Tibial nerve (tissue), 4 donors: ENCODE measurements around the gene RHEX. TPM values are rescaled to one million over a fixed set of nuclear protein-coding genes. Genes with fewer than 3 reads are reported as not detected.

Source experiments
- DNase-seq, 2 donors: peaks; one replicate each; pipeline ENCODE4 v3.0.0-alpha.2; 2019; ENCODE audit warnings: low spot score in 2 of 2
- H3K27ac ChIP-seq, 4 donors: fragments of 200-600 bp; sonication (generic) in 3 of 4; one replicate each; pipeline ENCODE4 v1.5.1; 2017 to 2019; ENCODE audit warnings: mild to moderate bottlenecking in 1 of 4
- H3K27me3 ChIP-seq, 2 donors: fragments of 200-600 bp; sonication (generic) in 1 of 2; one replicate each; pipeline versions ENCODE4 v1.5.1 to v1.6.0; 2017 to 2019
- H3K36me3 ChIP-seq, 3 donors: fragments of 200-600 bp; sonication (generic); one replicate each; pipeline ENCODE4 v1.5.1; 2018 to 2019
- H3K4me1 ChIP-seq, 4 donors: fragments of 200-600 bp; sonication (generic) in 3 of 4; one replicate each; pipeline ENCODE4 v1.5.1; 2017 to 2019
- H3K4me3 ChIP-seq, 4 donors: fragments of 200-600 bp; sonication (generic) in 3 of 4; one replicate each; pipeline ENCODE4 v1.5.1; 2017 to 2019; ENCODE audit warnings: mild to moderate bottlenecking in 1 of 4, moderate library complexity in 1 of 4
- H3K9me3 ChIP-seq, 4 donors: fragments of 200-600 bp; sonication (generic) in 3 of 4; one replicate each; pipeline ENCODE4 v1.5.1; 2017 to 2019
- CTCF ChIP-seq, 5 experiments: fragments of 200-600 bp in 3 of 5; fragments of 450-650 bp in 2 of 5; sonication (generic) in 3 of 5; IDR thresholded peaks; one replicate each; pipeline ENCODE4 v1.5.1; 2016 to 2019; ENCODE audit warnings: antibody characterized with exemption in 5 of 5, mild to moderate bottlenecking in 3 of 5, moderate library complexity in 2 of 5
- EP300 ChIP-seq, 2 donors: sonication (generic); formaldehyde crosslinking; IDR thresholded peaks; one replicate each; pipeline ENCODE4 v1.6.1; 2017; ENCODE audit warnings: antibody characterized with exemption in 2 of 2, mild to moderate bottlenecking in 1 of 2
- POLR2A ChIP-seq, 2 donors: fragments of 450-650 bp; IDR thresholded peaks; one replicate each; pipeline ENCODE4 v1.6.1; 2017; ENCODE audit warnings: antibody characterized with exemption in 2 of 2, mild to moderate bottlenecking in 2 of 2, moderate library complexity in 2 of 2
- WGBS, 2 donors: methylation state at CpG; one replicate each; pipeline ENCODE4 v1.1.5; 2018; 5-methylcytosine and 5-hydroxymethylcytosine counted together
- total RNA-seq, 4 donors: library from RNA; depleted of rRNA; stranded (reverse); fragments of >200 nt; gene quantifications; one replicate each; pipeline ENCODE4 v1.1.0, GENCODE V29; 2016

Gene RHEX
- total RNA-seq, 4 donors from 2014 or later: 1.2 to 4.8 TPM; not detected in 2

DNA sequence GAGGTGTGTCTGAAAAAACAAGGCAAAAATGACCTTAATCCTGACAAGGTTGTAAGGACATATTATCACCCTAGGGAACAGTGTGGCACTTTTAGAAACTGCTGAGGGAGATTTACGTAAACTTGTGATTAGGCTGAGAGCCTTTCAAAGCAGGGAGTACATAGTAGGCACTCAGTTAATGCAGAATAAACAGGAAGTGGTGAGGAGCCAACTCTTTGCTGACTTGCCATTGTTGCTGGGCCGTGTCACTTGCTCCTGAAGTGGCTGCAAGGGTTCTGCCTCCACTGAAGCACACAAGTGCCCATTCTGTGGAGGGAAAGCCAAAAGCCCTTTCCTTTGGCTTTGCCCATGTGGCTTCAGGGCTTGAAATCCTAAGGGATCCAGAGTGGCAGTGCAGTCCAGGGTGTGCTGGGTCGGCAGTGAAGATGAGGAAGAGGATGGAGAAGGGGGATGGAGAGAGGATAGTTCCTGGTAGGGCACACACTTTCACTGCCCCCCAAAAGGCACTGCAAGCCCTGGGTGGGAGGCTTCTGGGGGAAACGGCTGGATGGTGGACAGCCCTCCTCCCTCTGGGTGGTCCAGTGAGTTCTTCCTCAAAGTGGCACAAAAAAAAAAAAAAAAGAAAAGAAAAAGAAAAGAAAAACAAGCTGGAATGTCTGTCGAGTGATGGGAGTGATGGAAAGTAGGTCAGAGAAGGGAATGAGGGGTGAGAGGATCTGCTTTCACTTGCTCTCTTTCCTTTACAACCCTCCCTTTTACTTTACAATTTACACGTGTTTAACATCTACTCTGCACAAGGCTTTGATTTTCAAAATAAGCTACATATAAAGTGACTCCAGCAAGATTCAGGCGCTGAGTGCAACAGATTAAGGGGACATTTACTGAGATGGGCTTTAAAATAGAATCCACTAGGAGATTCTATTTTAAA, 13.7 kb upstream of the RHEX start:
- H3K27ac ChIP-seq: no peak overlapping the region
- H3K4me1 ChIP-seq: no peaks in the 10 kb centered on the region
- no peak overlapping the region for H3K4me3 ChIP-seq
- DNase-seq: no peak
- TF ChIP-seq POLR2A (IDR thresholded peaks at IDR 0.05): no peak
- TF ChIP-seq EP300 (IDR thresholded peaks at IDR 0.05): no peak
- TF ChIP-seq CTCF (IDR thresholded peaks at IDR 0.05): no peak
- peaks cover 0 to 39% of the 10 kb centered on the region in 2 donors for H3K27me3 ChIP-seq
- no peaks in the 10 kb centered on the region for H3K36me3 ChIP-seq
- whole genome bisulfite sequencing, 2 donors: 35 to 41% methylated on average over 7 of the region's 7 CpGs
- H3K9me3 ChIP-seq: no peaks in the 10 kb centered on the region

DNA sequence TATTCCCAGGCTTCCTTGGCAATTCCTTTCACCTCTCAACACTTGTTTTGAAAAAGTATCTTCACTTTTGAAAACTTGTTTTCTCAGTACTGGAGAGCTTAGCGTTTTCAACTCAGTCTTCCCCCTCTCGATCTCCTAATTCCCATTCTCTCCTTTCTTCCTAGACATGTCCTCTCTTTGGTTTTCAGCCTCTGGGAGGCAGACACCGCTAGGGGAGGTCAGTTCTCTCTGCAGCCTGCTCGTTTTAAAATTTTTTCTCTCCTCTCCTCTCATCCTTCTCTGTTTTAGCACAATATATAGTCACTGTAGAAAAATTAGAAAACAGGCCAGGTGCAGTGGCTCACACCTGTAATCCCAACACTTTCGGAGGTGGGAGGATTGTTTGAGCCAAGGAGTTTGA, 12.6 kb upstream of the RHEX start:
- no peaks in the 10 kb centered on the region for H3K4me1 ChIP-seq
- H3K27me3 ChIP-seq: peaks cover 0 to 32% of the 10 kb centered on the region in 2 donors
- no peak overlapping the region for H3K4me3 ChIP-seq
- H3K27ac ChIP-seq: no peak overlapping the region
- no peak for TF ChIP-seq POLR2A (IDR thresholded peaks at IDR 0.05)
- no peak for TF ChIP-seq EP300 (IDR thresholded peaks at IDR 0.05)
- no peak for TF ChIP-seq CTCF (IDR thresholded peaks at IDR 0.05)
- no peak for DNase-seq
- WGBS, 2 donors: 50 to 65% methylated on average over 5 of the region's 5 CpGs
- no peaks in the 10 kb centered on the region for H3K9me3 ChIP-seq
- H3K36me3 ChIP-seq: no peaks in the 10 kb centered on the region

DNA sequence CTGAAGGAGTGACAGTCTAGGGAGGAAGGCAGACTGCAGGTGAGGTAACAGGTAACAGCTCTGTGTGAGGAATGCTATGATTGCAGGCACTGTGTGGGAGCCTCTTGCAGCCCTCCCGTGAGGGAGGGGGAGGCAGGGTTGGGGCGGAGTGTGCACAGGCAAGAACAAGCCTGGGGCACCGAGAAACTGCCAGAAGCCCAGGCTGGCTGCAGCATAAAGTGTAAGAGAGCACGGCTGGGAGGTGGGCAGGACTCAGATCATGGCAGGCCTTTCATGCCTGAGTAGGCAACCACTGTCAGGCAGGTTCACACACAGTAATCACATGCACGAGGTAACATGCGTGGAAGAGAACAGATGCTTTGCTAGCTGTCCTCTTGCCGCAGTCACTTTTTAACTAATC, 11.3 kb upstream of the RHEX start:
- H3K27me3 ChIP-seq: peaks cover 0 to 26% of the 10 kb centered on the region in 2 donors
- DNase-seq: no peak
- no peak overlapping the region for H3K27ac ChIP-seq
- H3K4me3 ChIP-seq: no peak overlapping the region
- TF ChIP-seq POLR2A (IDR thresholded peaks at IDR 0.05): no peak
- TF ChIP-seq EP300 (IDR thresholded peaks at IDR 0.05): no peak
- TF ChIP-seq CTCF (IDR thresholded peaks at IDR 0.05): no peak
- no peaks in the 10 kb centered on the region for H3K9me3 ChIP-seq
- no peaks in the 10 kb centered on the region for H3K36me3 ChIP-seq
- no peaks in the 10 kb centered on the region for H3K4me1 ChIP-seq
- WGBS, 2 donors: 48 to 53% methylated on average over 7 of the region's 7 CpGs

- no peak overlapping the region for H3K27ac ChIP-seq
- peaks cover 0 to 6% of the 10 kb centered on the region in 2 donors for H3K27me3 ChIP-seq
- no peaks in the 10 kb centered on the region for H3K9me3 ChIP-seq
- WGBS, 2 donors: 59 to 78% methylated on average over 4 of the region's 4 CpGs
- no peak for DNase-seq
- no peak overlapping the region for H3K4me3 ChIP-seq
- H3K4me1 ChIP-seq: peaks cover 0 to 5% (median 0%) of the 10 kb centered on the region in 4 donors
- no peak for TF ChIP-seq POLR2A (IDR thresholded peaks at IDR 0.05)
- no peak for TF ChIP-seq EP300 (IDR thresholded peaks at IDR 0.05)
- no peak for TF ChIP-seq CTCF (IDR thresholded peaks at IDR 0.05)
- no peaks in the 10 kb centered on the region for H3K36me3 ChIP-seq
These were observed 5.7 kb upstream of the RHEX start for GRCh38 chr1:206047271-206047670.

- Histone ChIP-seq H3K27me3 (peaks cover 0 to under 1% of the 10 kb centered on the region in 2 donors), H3K27ac (no peak overlapping the region), H3K9me3 (no peaks in the 10 kb centered on the region), H3K4me1 (peaks cover 0 to 5% (median 0%) of the 10 kb centered on the region in 4 donors), H3K36me3 (no peaks in the 10 kb centered on the region), H3K4me3 (no peak overlapping the region)
- WGBS, 2 donors: 77 to 84% methylated on average over 6 of the region's 6 CpGs
- no peak for DNase-seq
- TF ChIP-seq POLR2A (IDR thresholded peaks at IDR 0.05) (no peak), EP300 (IDR thresholded peaks at IDR 0.05) (no peak), CTCF (IDR thresholded peaks at IDR 0.05) (no peak)
These were observed 4.4 kb upstream of the RHEX start for GRCh38 chr1:206048582-206048981.
